GM18505 (cell line): Measurements from ENCODE around the gene CHAF1A.

ENCODE experiments used
- ATAC-seq: cut with Tn5 transposase; IDR thresholded peaks from one replicate; pipeline ENCODE4 v1.9.1; 2021; ENCODE audit not compliant: unreplicated experiment
- POLR2A ChIP-seq: IDR thresholded peaks from 4 replicates; pipeline ENCODE4 v1.6.1; 2011; ENCODE audit warnings: borderline replicate concordance; ENCODE audit not compliant: insufficient read depth, insufficient read length; ENCODE audit errors: extremely low read depth

The CHAF1A gene

GRCh38 chr19:4488496-4488895 lies 86.1 kb downstream of the CHAF1A start:
- no peak for TF ChIP-seq POLR2A
- ATAC-seq, result no peak

GRCh38 chr19:4491446-4491845 lies 89.0 kb downstream of the CHAF1A start:
- no peak for TF ChIP-seq POLR2A
- ATAC-seq, result no peak

- TF ChIP-seq POLR2A, result no peak
- no peak for ATAC-seq
Measured at GRCh38 chr19:4492337-4493103, 90.1 kb downstream of the CHAF1A start.
